ENCODE results near the gene SP9. TPM values are rescaled to one million over a fixed set of nuclear protein-coding genes. Genes with fewer than 3 reads are reported as not detected.

The SP9 gene
- total and polyA plus RNA-seq, 9 of the 15 experiments (the other 6 are each of a cell fraction or from before 2014, with no cell fraction given), result 0.04 to 0.23 (median 0.11) TPM; not detected in 3

- intact Hi-C loops (cut with micrococcal nuclease), result loop anchor here (5.0 to 10.0 kb wide), 3 partner anchors 90 to 455 kb away; partner anchors contain the start of genes OLA1 and SP3
- 4% methylated on average over 74 of the region's 74 CpGs for WGBS (ENCODE audit: insufficient coverage, low coverage, missing lambda C conversion rate)
- FAIRE-seq (peak; percentile 77), DNase-seq (ENCODE audit: extremely low read depth in 1 of 4, low spot score in 3 of 4) (peak; percentile 46 to 66 (median 54)), ATAC-seq (peak; percentile 36)
- Histone ChIP-seq H4K20me1 (replicated peaks; ENCODE audit: control insufficient read depth, insufficient read depth, low read length) (peaks cover 8% of the 10 kb centered on the region; the same call in 1 of the 2 replicates), H2AFZ (ENCODE audit: low read depth, low read length) (peak overlapping the region; percentile 87), H3K9me3 (replicated peaks; ENCODE audit: control insufficient read depth, insufficient read depth, low read depth, low read length) (no peaks in the 10 kb centered on the region), H3K36me3 (ENCODE audit: control insufficient read depth, insufficient read depth, low read length) (no peaks in the 10 kb centered on the region), H3K9me1 (ENCODE audit: control insufficient read depth, insufficient read depth, low read length) (no peaks in the 10 kb centered on the region), H3K79me2 (ENCODE audit: control insufficient read depth, insufficient read depth, low read length) (no peaks in the 10 kb centered on the region), H3K4me2 (ENCODE audit: insufficient read depth, low read length) (peak overlapping the region; percentile 77), H3K27ac (ENCODE audit: extremely low read depth, low read depth, low read length) (no peak overlapping the region), H3K27me3 (ENCODE audit: control insufficient read depth in 2 of 2, insufficient read depth in 2 of 2, low read length in 2 of 2) (peaks cover 22 to 51% of the 10 kb centered on the region in 2 experiments), H3K9ac (ENCODE audit: insufficient read depth in 1 of 2, low read depth in 2 of 2, low read length in 2 of 2) (peak overlapping the region; percentile 52 to 88), H3K4me3 (peak overlapping the region; percentile 43), H3K4me1 (replicated peaks in 1 of 2; ENCODE audit: control insufficient read depth in 2 of 2, insufficient read depth in 2 of 2, low read length in 2 of 2) (peaks cover 16 to 50% of the 10 kb centered on the region in 2 experiments; a peak in 3 of 5 replicates)
- ChIA-PET CTCF (ENCODE audit: low intra/inter-chr PET ratio) (interaction anchor here (5.2 kb wide), 1 partner anchor 179 kb away, joined by 44 read pairs; no protein-coding TSS in a partner anchor), POLR2A (interaction anchor here (0.6 to 1.3 kb wide), 6 partner anchors 12 to 1025 kb away, joined by 3 to 9 read pairs (median 4); no protein-coding TSS in a partner anchor)
- TSS peak; percentile 33 for BruUV-seq (replicated peaks)
- in situ Hi-C loops (cut with MboI), result no loop called here
- TF ChIP-seq, protein P1, sequence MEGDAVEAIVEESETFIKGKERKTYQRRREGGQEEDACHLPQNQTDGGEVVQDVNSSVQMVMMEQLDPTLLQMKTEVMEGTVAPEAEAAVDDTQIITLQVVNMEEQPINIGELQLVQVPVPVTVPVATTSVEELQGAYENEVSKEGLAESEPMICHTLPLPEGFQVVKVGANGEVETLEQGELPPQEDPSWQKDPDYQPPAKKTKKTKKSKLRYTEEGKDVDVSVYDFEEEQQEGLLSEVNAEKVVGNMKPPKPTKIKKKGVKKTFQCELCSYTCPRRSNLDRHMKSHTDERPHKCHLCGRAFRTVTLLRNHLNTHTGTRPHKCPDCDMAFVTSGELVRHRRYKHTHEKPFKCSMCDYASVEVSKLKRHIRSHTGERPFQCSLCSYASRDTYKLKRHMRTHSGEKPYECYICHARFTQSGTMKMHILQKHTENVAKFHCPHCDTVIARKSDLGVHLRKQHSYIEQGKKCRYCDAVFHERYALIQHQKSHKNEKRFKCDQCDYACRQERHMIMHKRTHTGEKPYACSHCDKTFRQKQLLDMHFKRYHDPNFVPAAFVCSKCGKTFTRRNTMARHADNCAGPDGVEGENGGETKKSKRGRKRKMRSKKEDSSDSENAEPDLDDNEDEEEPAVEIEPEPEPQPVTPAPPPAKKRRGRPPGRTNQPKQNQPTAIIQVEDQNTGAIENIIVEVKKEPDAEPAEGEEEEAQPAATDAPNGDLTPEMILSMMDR (IDR thresholded peaks at IDR 0.05 in 2 of 3, conservative IDR thresholded peaks at IDR 0.05 in 1 of 3; ENCODE audit: insufficient read depth in 2 of 3, low read depth in 1 of 3, low read length in 3 of 3), result no peak
- peak in 1 of 2 experiments; percentile 47; a peak in 2 of 4 replicates for TF ChIP-seq NRF1 (conservative IDR thresholded peaks at IDR 0.05 in 1 of 2, IDR thresholded peaks at IDR 0.05 in 1 of 2)
- TF ChIP-seq MNT (conservative IDR thresholded peaks at IDR 0.05), result 0 out of 4 replicates have a peak, but pooled peaks of 1 of the 2 experiments have one; percentile 28
- TF ChIP-seq HDAC2 (IDR thresholded peaks at IDR 0.05), result no peak
- no peak for TF ChIP-seq POLR3A (IDR thresholded peaks at IDR 0.05; ENCODE audit: borderline replicate concordance, extremely low read depth, insufficient read depth, insufficient read length)
- no peak for TF ChIP-seq SAP30 (IDR thresholded peaks at IDR 0.05; ENCODE audit: borderline replicate concordance, insufficient read depth, low read depth, low read length, poor library complexity, severe bottlenecking)
- TF ChIP-seq, protein P2, sequence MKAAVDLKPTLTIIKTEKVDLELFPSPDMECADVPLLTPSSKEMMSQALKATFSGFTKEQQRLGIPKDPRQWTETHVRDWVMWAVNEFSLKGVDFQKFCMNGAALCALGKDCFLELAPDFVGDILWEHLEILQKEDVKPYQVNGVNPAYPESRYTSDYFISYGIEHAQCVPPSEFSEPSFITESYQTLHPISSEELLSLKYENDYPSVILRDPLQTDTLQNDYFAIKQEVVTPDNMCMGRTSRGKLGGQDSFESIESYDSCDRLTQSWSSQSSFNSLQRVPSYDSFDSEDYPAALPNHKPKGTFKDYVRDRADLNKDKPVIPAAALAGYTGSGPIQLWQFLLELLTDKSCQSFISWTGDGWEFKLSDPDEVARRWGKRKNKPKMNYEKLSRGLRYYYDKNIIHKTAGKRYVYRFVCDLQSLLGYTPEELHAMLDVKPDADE (conservative IDR thresholded peaks at IDR 0.05; ENCODE audit: control insufficient read depth, low read depth, low read length), result 0 out of 2 replicates have a peak, but pooled peaks have one; percentile 13
- TF ChIP-seq GTF2F1 (IDR thresholded peaks at IDR 0.05; ENCODE audit: low read depth, low read length), result no peak
- no peak for TF ChIP-seq HIVEP1 (CRISPR knock-in tag; IDR thresholded peaks at IDR 0.05)
- no peak for TF ChIP-seq ZNF347 (CRISPR knock-in tag; IDR thresholded peaks at IDR 0.05; ENCODE audit: low read depth)
- TF ChIP-seq NFRKB (IDR thresholded peaks at IDR 0.05; ENCODE audit: low read depth), result no peak
- no peak for TF ChIP-seq ZNF696 (CRISPR knock-in tag; conservative IDR thresholded peaks at IDR 0.05)
- TF ChIP-seq ZNF583 (CRISPR knock-in tag; IDR thresholded peaks at IDR 0.05), result no peak
- TF ChIP-seq BDP1 (IDR thresholded peaks at IDR 0.05; ENCODE audit: insufficient read depth, insufficient read length), result no peak
- peak; percentile 52 for TF ChIP-seq ETV1 (tag; conservative IDR thresholded peaks at IDR 0.05; ENCODE audit: low read depth)
Observed at GRCh38 chr2:174337337-174338146, 2.8 kb downstream of the SP9 start.
